Endodermal cell (in vitro differentiated cells): ENCODE measurements around the gene PRAME. TPM values are rescaled to one million over a fixed set of nuclear protein-coding genes. Genes with fewer than 3 reads are reported as not detected.

Experiments
- DNase-seq: peaks from one replicate; pipeline ENCODE4 v3.0.0-alpha.2; 2017
- H3K27ac ChIP-seq: 2 replicates; pipeline ENCODE4 v1.5.1; 2013; ENCODE audit warnings: mild to moderate bottlenecking, low read depth, low read length, moderate library complexity
- H3K27me3 ChIP-seq: 2 replicates; pipeline ENCODE4 v1.6.1; 2013; ENCODE audit warnings: mild to moderate bottlenecking, low read length, moderate library complexity; ENCODE audit not compliant: insufficient read depth, control insufficient read depth, poor library complexity, severe bottlenecking
- H3K36me3 ChIP-seq: 2 replicates; pipeline ENCODE4 v1.7.0; 2013; ENCODE audit warnings: mild to moderate bottlenecking, low read length, moderate library complexity; ENCODE audit not compliant: control insufficient read depth, insufficient read depth
- H3K4me1 ChIP-seq: one replicate; pipeline ENCODE4 v1.7.0; 2013; ENCODE audit warnings: low read length; ENCODE audit not compliant: control insufficient read depth, insufficient read depth
- H3K4me3 ChIP-seq: 2 replicates; pipeline ENCODE4 v1.5.1; 2013; ENCODE audit warnings: mild to moderate bottlenecking, low read length, moderate library complexity
- H3K9ac ChIP-seq: 2 replicates; pipeline ENCODE4 v1.6.1; 2013; ENCODE audit warnings: mild to moderate bottlenecking, low read length, moderate library complexity; ENCODE audit not compliant: poor library complexity, severe bottlenecking; ENCODE audit errors: extremely low read depth
- H3K9me3 ChIP-seq: 2 replicates; pipeline ENCODE4 v1.6.1; 2013; ENCODE audit warnings: mild to moderate bottlenecking, low read length, moderate library complexity; ENCODE audit not compliant: control insufficient read depth
- H3K27ac Mint-ChIP-seq: 2 replicates; pipeline ENCODE4 v1.8.0; 2020; ENCODE audit warnings: mixed read lengths
- H3K27me3 Mint-ChIP-seq: 2 replicates; pipeline ENCODE4 v1.8.0; 2021; ENCODE audit warnings: mild to moderate bottlenecking, mixed read lengths; ENCODE audit not compliant: insufficient read depth
- H3K36me3 Mint-ChIP-seq: 2 replicates; pipeline ENCODE4 v1.8.0; 2020; ENCODE audit warnings: low read depth, mixed read lengths
- H3K4me1 Mint-ChIP-seq: 2 replicates; pipeline ENCODE4 v1.8.0; 2020; ENCODE audit warnings: mixed read lengths
- H3K4me3 Mint-ChIP-seq: 2 replicates; pipeline ENCODE4 v1.8.0; 2020; ENCODE audit warnings: mild to moderate bottlenecking, moderate library complexity, mixed read lengths
- H3K9me3 Mint-ChIP-seq: 2 replicates; pipeline ENCODE4 v1.8.0; 2020; ENCODE audit warnings: mild to moderate bottlenecking, mixed read lengths
- CTCF ChIP-seq: fragments of 200-600 bp; sonication (generic); conservative IDR thresholded peaks from 2 replicates; pipeline ENCODE4 v1.5.0; 2021; ENCODE audit warnings: antibody characterized with exemption, mild to moderate bottlenecking
- WGBS, 2 experiments: methylation state at CpG; one replicate each; pipeline versions ENCODE4 v1.1.5 to v1.1.7; 2013; ENCODE audit warnings: missing lambda C conversion rate in 2 of 2, mixed read lengths in 1 of 2; ENCODE audit not compliant: insufficient coverage in 1 of 2, insufficient read length in 1 of 2; 5-methylcytosine and 5-hydroxymethylcytosine counted together
- total RNA-seq, 2 donors: library from RNA; stranded (reverse); fragmentation: NEBNext Ultra II Directional in 1 of 2; extraction: Animal tissue kit (Norgen Biotek cat#: 25700) in 1 of 2; gene quantifications; 2 replicates in 1 of 2; 3 replicates in 1 of 2; pipeline ENCODE4 v1.2.1, GENCODE V29; 2021

The PRAME gene
- total RNA-seq, 2 donors from 2014 or later = 0.35 TPM; not detected in 1

GRCh38 chr22:22550789-22551434 lies 8.2 kb downstream of the PRAME start:
- H3K27me3 Mint-ChIP-seq = peaks cover 87% of the 10 kb centered on the region
- no peak overlapping the region for H3K27ac Mint-ChIP-seq
- Histone ChIP-seq H3K27ac (no peak overlapping the region), H3K9ac (no peak overlapping the region), H3K36me3 (no peaks in the 10 kb centered on the region), H3K27me3 (peaks cover 53% of the 10 kb centered on the region), H3K4me3 (no peak overlapping the region), H3K4me1 (no peaks in the 10 kb centered on the region), H3K9me3 (no peaks in the 10 kb centered on the region)
- H3K4me1 Mint-ChIP-seq = peaks cover 7% of the 10 kb centered on the region
- WGBS, 2 experiments = 89 to 92% methylated on average over 7 to 8 of the region's 8 CpGs
- TF ChIP-seq CTCF = no peak
- H3K4me3 Mint-ChIP-seq = no peak overlapping the region
- no peaks in the 10 kb centered on the region for H3K36me3 Mint-ChIP-seq
- no peak for DNase-seq
- no peaks in the 10 kb centered on the region for H3K9me3 Mint-ChIP-seq

- no peaks in the 10 kb centered on the region for H3K9me3 ChIP-seq
- WGBS, 2 experiments = 76 to 92% methylated on average over 1 of the region's 1 CpG
- no peak overlapping the region for H3K4me3 ChIP-seq
- Mint-ChIP-seq H3K36me3 (no peaks in the 10 kb centered on the region), H3K27me3 (peaks cover 87% of the 10 kb centered on the region), H3K9me3 (no peaks in the 10 kb centered on the region), H3K4me3 (no peak overlapping the region), H3K4me1 (peaks cover 6% of the 10 kb centered on the region), H3K27ac (no peak overlapping the region)
- no peak overlapping the region for H3K9ac ChIP-seq
- no peak for TF ChIP-seq CTCF
- no peaks in the 10 kb centered on the region for H3K4me1 ChIP-seq
- no peaks in the 10 kb centered on the region for H3K36me3 ChIP-seq
- no peak overlapping the region for H3K27ac ChIP-seq
- DNase-seq = no peak
- H3K27me3 ChIP-seq = peaks cover 58% of the 10 kb centered on the region
Observed at GRCh38 chr22:22548910-22549309, 10.2 kb downstream of the PRAME start.

GRCh38 chr22:22548317-22548716 lies 10.7 kb downstream of the PRAME start:
- no peak overlapping the region for H3K4me3 Mint-ChIP-seq
- no peaks in the 10 kb centered on the region for H3K36me3 Mint-ChIP-seq
- Histone ChIP-seq H3K9me3 (no peaks in the 10 kb centered on the region), H3K36me3 (no peaks in the 10 kb centered on the region), H3K27ac (no peak overlapping the region), H3K9ac (no peak overlapping the region), H3K4me1 (no peaks in the 10 kb centered on the region), H3K4me3 (no peak overlapping the region), H3K27me3 (peaks cover 58% of the 10 kb centered on the region)
- WGBS, 2 experiments = 71 to 77% methylated on average over 9 of the region's 9 CpGs
- no peak for DNase-seq
- no peak for TF ChIP-seq CTCF
- H3K27ac Mint-ChIP-seq = no peak overlapping the region
- no peaks in the 10 kb centered on the region for H3K9me3 Mint-ChIP-seq
- H3K27me3 Mint-ChIP-seq = peaks cover 86% of the 10 kb centered on the region
- H3K4me1 Mint-ChIP-seq = peaks cover 5% of the 10 kb centered on the region
